HG03565 (cell line): ENCODE measurements around the gene BCS1L.
"Not testable (repeated sequence)": the region's sequence is repeated elsewhere in the genome, so short reads cannot be mapped to it uniquely, and the experiment has no call there.

Experiments
- ATAC-seq: cut with Tn5 transposase; IDR thresholded peaks from one replicate; pipeline ENCODE4 v1.9.1; 2021; ENCODE audit warnings: mild to moderate bottlenecking, moderate library complexity; ENCODE audit not compliant: unreplicated experiment

Gene BCS1L

GRCh38 chr2:218659988-218660358 is 490 bp downstream of the BCS1L start:
- ATAC-seq: no peak

GRCh38 chr2:218662377-218662776 is 2.9 kb downstream of the BCS1L start:
- ATAC-seq: no peak

- no peak for ATAC-seq
These were observed 3.3 kb downstream of the BCS1L start for GRCh38 chr2:218662827-218663226.

GRCh38 chr2:218663901-218664300 is 4.4 kb downstream of the BCS1L start:
- no peak for ATAC-seq

GRCh38 chr2:218664653-218665052 is 5.2 kb downstream of the BCS1L start:
- no peak for ATAC-seq

- ATAC-seq: no peak
These were observed 11.7 kb downstream of the BCS1L start for GRCh38 chr2:218671097-218671653.

- peak; percentile 88 for ATAC-seq
These were observed 12.4 kb downstream of the BCS1L start, which contains the start of the genes RNF25 and STK36 for GRCh38 chr2:218671654-218672566. RNF25 (minus strand) TSS chr2:218672002; CDS start chr2:218671970, 32 bp downstream. STK36 (plus strand) TSS chr2:218672086; CDS start chr2:218672830, 744 bp downstream.

- ATAC-seq: no peak
These were observed 19.6 kb downstream of the BCS1L start for GRCh38 chr2:218679119-218679518.

GRCh38 chr2:218680061-218680460 is 20.6 kb downstream of the BCS1L start:
- ATAC-seq: no peak

GRCh38 chr2:218687400-218688060 is 28.0 kb downstream of the BCS1L start:
- not testable (repeated sequence) for ATAC-seq

GRCh38 chr2:218691234-218691633 is 31.8 kb downstream of the BCS1L start:
- ATAC-seq: no peak

GRCh38 chr2:218694405-218695145 is 35.1 kb downstream of the BCS1L start:
- no peak for ATAC-seq

- ATAC-seq: no peak
These were observed 39.4 kb downstream of the BCS1L start for GRCh38 chr2:218698885-218699284.

- ATAC-seq: no peak
These were observed 42.3 kb downstream of the BCS1L start for GRCh38 chr2:218701806-218702205.

GRCh38 chr2:218703341-218703740 is 43.9 kb downstream of the BCS1L start:
- ATAC-seq: no peak

- peak; percentile 41 for ATAC-seq
These were observed 48.6 kb downstream of the BCS1L start for GRCh38 chr2:218708086-218708485.

GRCh38 chr2:218709908-218710307 is 50.4 kb downstream of the BCS1L start:
- ATAC-seq: no peak

GRCh38 chr2:218710334-218710686 is 50.8 kb downstream of the BCS1L start:
- no peak for ATAC-seq

- ATAC-seq: peak; percentile 77
These were observed 51.4 kb downstream of the BCS1L start, which contains the start of gene TTLL4 for GRCh38 chr2:218710687-218711549. TTLL4 (plus strand) TSS chr2:218710835; CDS start chr2:218737677, 26,842 bp downstream.

GRCh38 chr2:218711550-218711929 is 52.1 kb downstream of the BCS1L start:
- ATAC-seq: no peak
